Astrocyte (in vitro differentiated cells and primary cell): ENCODE data around the gene ATG7. TPM values are rescaled to one million over a fixed set of nuclear protein-coding genes. Genes with fewer than 3 reads are reported as not detected.

ENCODE experiments used
- DNase-seq: peaks from one replicate; pipeline ENCODE4 v3.0.0-alpha.2; 2010; ENCODE audit warnings: low read depth
- FAIRE-seq: peaks from 2 replicates; lab custom pipeline; 2011; peaks lifted over from hg19 to GRCh38; lab: Jason Lieb, UNC
- H2AFZ ChIP-seq: 2 replicates; pipeline ENCODE4 v1.6.0; 2012; ENCODE audit warnings: low read depth, low read length, inconsistent platforms
- H3K27ac ChIP-seq: 2 replicates; pipeline ENCODE4 v1.5.1; 2011; ENCODE audit warnings: low read depth, low read length, inconsistent platforms
- H3K27me3 ChIP-seq: 2 replicates; pipeline ENCODE4 v1.6.0; 2011; ENCODE audit warnings: low read length, inconsistent platforms; ENCODE audit not compliant: insufficient read depth
- H3K36me3 ChIP-seq: 2 replicates; pipeline ENCODE4 v1.5.1; 2011; ENCODE audit warnings: low read length, inconsistent platforms; ENCODE audit not compliant: insufficient read depth
- H3K4me1 ChIP-seq: 2 replicates; pipeline ENCODE4 v1.5.1; 2011; ENCODE audit warnings: low read length, inconsistent platforms; ENCODE audit not compliant: insufficient read depth
- H3K4me2 ChIP-seq: 2 replicates; pipeline ENCODE4 v1.6.0; 2012; ENCODE audit warnings: low read length, inconsistent platforms
- H3K4me3 ChIP-seq: 2 replicates; pipeline ENCODE4 v1.5.1; 2011; ENCODE audit warnings: low read depth, mild to moderate bottlenecking, low read length, inconsistent platforms; ENCODE audit not compliant: insufficient read depth
- H3K79me2 ChIP-seq: 2 replicates; pipeline ENCODE4 v1.6.0; 2012; ENCODE audit warnings: mild to moderate bottlenecking, low read length, inconsistent platforms; ENCODE audit not compliant: insufficient read depth
- H3K9ac ChIP-seq: 2 replicates; pipeline ENCODE4 v1.6.0; 2012; ENCODE audit warnings: mild to moderate bottlenecking, low read length, inconsistent platforms
- H3K9me3 ChIP-seq: 2 replicates; pipeline ENCODE4 v1.5.1; 2012; ENCODE audit warnings: low read depth, mild to moderate bottlenecking, low read length, inconsistent platforms; ENCODE audit not compliant: insufficient read depth
- H4K20me1 ChIP-seq: 2 replicates; pipeline ENCODE4 v1.6.0; 2012; ENCODE audit warnings: low read length, inconsistent platforms; ENCODE audit not compliant: insufficient read depth
- H3K27ac Mint-ChIP-seq: one replicate; pipeline ENCODE4 v1.8.0; 2021; ENCODE audit warnings: mild to moderate bottlenecking, mixed read lengths; ENCODE audit not compliant: unreplicated experiment
- H3K27me3 Mint-ChIP-seq: one replicate; pipeline ENCODE4 v1.8.0; 2021; ENCODE audit warnings: low read depth, mixed read lengths; ENCODE audit not compliant: unreplicated experiment
- H3K36me3 Mint-ChIP-seq: one replicate; pipeline ENCODE4 v1.8.0; 2021; ENCODE audit warnings: low read depth, mixed read lengths; ENCODE audit not compliant: unreplicated experiment
- H3K4me1 Mint-ChIP-seq: one replicate; pipeline ENCODE4 v1.8.0; 2021; ENCODE audit warnings: low read depth, mixed read lengths; ENCODE audit not compliant: unreplicated experiment
- H3K4me3 Mint-ChIP-seq: one replicate; pipeline ENCODE4 v1.8.0; 2021; ENCODE audit warnings: mild to moderate bottlenecking, moderate library complexity, mixed read lengths; ENCODE audit not compliant: unreplicated experiment
- H3K9me3 Mint-ChIP-seq: one replicate; pipeline ENCODE4 v1.8.0; 2021; ENCODE audit warnings: mild to moderate bottlenecking, mixed read lengths; ENCODE audit not compliant: unreplicated experiment
- CTCF ChIP-seq: IDR thresholded peaks from 2 replicates; pipeline ENCODE4 v1.5.1; 2011; ENCODE audit warnings: low read depth, mild to moderate bottlenecking, inconsistent platforms, low read length, moderate library complexity; ENCODE audit not compliant: insufficient read depth
- EZH2 ChIP-seq: IDR thresholded peaks from 2 replicates; pipeline ENCODE4 v1.6.1; 2012; ENCODE audit warnings: mild to moderate bottlenecking, low read length, inconsistent platforms; ENCODE audit not compliant: insufficient read depth
- total RNA-seq: library from RNA; stranded (reverse); gene quantifications from 2 replicates; pipeline ENCODE4 v1.2.1, GENCODE V29; 2021

Gene ATG7
- total RNA-seq, 1 donor from 2014 or later, result 29.5 TPM

- H2AFZ ChIP-seq, result no peak overlapping the region
- H3K9me3 Mint-ChIP-seq, result peaks cover 2% of the 10 kb centered on the region
Observed at GRCh38 chr3:11247362-11247761, 24.8 kb upstream of the ATG7 start.

DNA sequence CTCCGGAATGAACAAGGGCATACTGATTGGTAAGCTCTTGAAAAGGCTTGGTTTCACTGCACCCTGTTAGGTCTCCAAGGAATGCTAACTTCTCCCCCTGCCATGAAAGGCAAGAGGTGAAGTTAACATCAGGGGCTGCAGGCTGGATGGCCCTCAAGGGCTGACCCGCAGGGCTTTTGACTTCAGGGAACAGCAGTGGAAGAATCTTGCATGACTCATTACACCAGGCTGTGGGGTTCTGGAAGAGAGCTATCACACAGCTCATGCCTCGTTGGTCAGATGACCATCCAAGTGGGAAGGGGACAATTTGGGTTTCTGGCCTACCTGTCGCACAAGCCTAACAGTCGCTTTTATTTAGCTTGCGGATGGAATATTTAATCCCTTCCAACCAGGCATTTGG lies 23.6 kb upstream of the ATG7 start:
- Histone ChIP-seq H3K4me3 (no peak overlapping the region), H3K4me2 (no peak overlapping the region), H3K4me1 (peaks cover 15% of the 10 kb centered on the region), H3K27me3 (no peaks in the 10 kb centered on the region), H4K20me1 (peaks cover 23% of the 10 kb centered on the region), H3K9me3 (no peaks in the 10 kb centered on the region), H3K36me3 (no peaks in the 10 kb centered on the region), H3K79me2 (peaks cover 27% of the 10 kb centered on the region), H2AFZ (no peak overlapping the region), H3K9ac (no peak overlapping the region), H3K27ac (no peak overlapping the region)
- Mint-ChIP-seq H3K4me3 (no peak overlapping the region), H3K9me3 (peaks cover 2% of the 10 kb centered on the region), H3K27ac (no peak overlapping the region), H3K4me1 (peaks cover 5% of the 10 kb centered on the region), H3K27me3 (peaks cover 3% of the 10 kb centered on the region), H3K36me3 (no peaks in the 10 kb centered on the region)
- no peak for FAIRE-seq
- peak; percentile 16 for DNase-seq
- TF ChIP-seq CTCF, result no peak
- TF ChIP-seq EZH2, result no peak

More at GRCh38 chr3:11247362-11247761, 24.8 kb upstream of the ATG7 start:
- TF ChIP-seq EZH2, result no peak
- TF ChIP-seq CTCF, result no peak
- no peak for DNase-seq
- Mint-ChIP-seq H3K4me1 (peaks cover 5% of the 10 kb centered on the region), H3K27me3 (no peaks in the 10 kb centered on the region), H3K4me3 (no peak overlapping the region), H3K36me3 (no peaks in the 10 kb centered on the region), H3K27ac (no peak overlapping the region)
- Histone ChIP-seq H3K79me2 (peaks cover 27% of the 10 kb centered on the region), H3K9me3 (no peaks in the 10 kb centered on the region), H3K36me3 (no peaks in the 10 kb centered on the region), H4K20me1 (peaks cover 23% of the 10 kb centered on the region), H3K9ac (no peak overlapping the region), H3K4me2 (no peak overlapping the region), H3K4me1 (peaks cover 15% of the 10 kb centered on the region), H3K27ac (no peak overlapping the region), H3K4me3 (no peak overlapping the region), H3K27me3 (no peaks in the 10 kb centered on the region)
- no peak for FAIRE-seq

GRCh38 chr3:11250902-11251806 lies 21.0 kb upstream of the ATG7 start:
- no peak overlapping the region for H3K9ac ChIP-seq
- peaks cover 7% of the 10 kb centered on the region for H3K36me3 Mint-ChIP-seq
- no peak overlapping the region for H3K4me3 ChIP-seq
- no peaks in the 10 kb centered on the region for H3K36me3 ChIP-seq
- peaks cover 10% of the 10 kb centered on the region for H3K27me3 Mint-ChIP-seq
- H3K4me3 Mint-ChIP-seq, result no peak overlapping the region
- peaks cover 4% of the 10 kb centered on the region for H3K9me3 Mint-ChIP-seq
- FAIRE-seq (no peak), DNase-seq (no peak)
- peaks cover 8% of the 10 kb centered on the region for H4K20me1 ChIP-seq
- H3K27ac ChIP-seq, result no peak overlapping the region
- H2AFZ ChIP-seq, result no peak overlapping the region
- no peaks in the 10 kb centered on the region for H3K27me3 ChIP-seq
- H3K4me1 Mint-ChIP-seq, result peaks cover 5% of the 10 kb centered on the region
- H3K27ac Mint-ChIP-seq, result no peak overlapping the region
- peaks cover 11% of the 10 kb centered on the region for H3K4me1 ChIP-seq
- H3K9me3 ChIP-seq, result no peaks in the 10 kb centered on the region
- H3K79me2 ChIP-seq, result peaks cover 15% of the 10 kb centered on the region
- TF ChIP-seq EZH2 (no peak), CTCF (no peak)
- H3K4me2 ChIP-seq, result peak overlapping the region; percentile 25
